ENCODE measurements around the gene FGD2. TPM values are rescaled to one million over a fixed set of nuclear protein-coding genes. Genes with fewer than 3 reads are reported as not detected.

The FGD2 gene
- total RNA-seq, 1 experiment from 2014 or later: 0.10 TPM

DNA sequence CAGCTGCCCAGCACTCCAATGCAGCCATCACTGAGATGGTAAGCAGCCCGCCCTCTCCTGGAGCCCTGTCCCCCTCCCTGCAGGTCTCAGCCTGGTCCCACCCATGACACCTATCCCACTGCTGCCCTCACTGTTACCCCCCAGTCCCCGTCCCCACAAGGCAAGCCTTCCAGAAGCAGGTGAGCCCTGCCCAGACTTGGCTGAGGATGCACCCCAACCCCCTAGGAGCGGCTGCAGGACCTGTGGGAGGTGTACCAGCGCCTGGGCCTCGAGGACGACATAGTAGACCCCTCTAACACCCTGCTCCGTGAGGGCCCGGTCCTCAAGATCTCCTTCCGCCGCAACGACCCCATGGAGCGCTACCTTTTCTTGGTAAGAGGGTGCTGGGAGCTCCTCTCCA is 9.2 kb downstream of the FGD2 start:
- ChIA-PET RAD21 (ENCODE audit: low non-redundant PET in 1 of 2, low total read pairs in 2 of 2, uncharacterized antibody in 2 of 2, unreplicated experiment in 2 of 2) (no interaction called here), POLR2A (no interaction called here), CTCF (no interaction called here)
- H3K9ac ChIP-seq (ENCODE audit: low read length): no peak overlapping the region
- no peaks in the 10 kb centered on the region for H3K9me3 ChIP-seq (ENCODE audit: control insufficient read depth in 1 of 2, insufficient read depth in 1 of 2, low read depth in 1 of 2, low read length in 2 of 2)
- ATAC-seq (no peak), DNase-seq (ENCODE audit: low read depth, low spot score) (no peak)
- H3K9me2 ChIP-seq (ENCODE audit: insufficient read depth): no peaks in the 10 kb centered on the region
- TF ChIP-seq CBX3 (IDR thresholded peaks at IDR 0.05; ENCODE audit: low read depth): no peak
- TF ChIP-seq, protein P1, sequence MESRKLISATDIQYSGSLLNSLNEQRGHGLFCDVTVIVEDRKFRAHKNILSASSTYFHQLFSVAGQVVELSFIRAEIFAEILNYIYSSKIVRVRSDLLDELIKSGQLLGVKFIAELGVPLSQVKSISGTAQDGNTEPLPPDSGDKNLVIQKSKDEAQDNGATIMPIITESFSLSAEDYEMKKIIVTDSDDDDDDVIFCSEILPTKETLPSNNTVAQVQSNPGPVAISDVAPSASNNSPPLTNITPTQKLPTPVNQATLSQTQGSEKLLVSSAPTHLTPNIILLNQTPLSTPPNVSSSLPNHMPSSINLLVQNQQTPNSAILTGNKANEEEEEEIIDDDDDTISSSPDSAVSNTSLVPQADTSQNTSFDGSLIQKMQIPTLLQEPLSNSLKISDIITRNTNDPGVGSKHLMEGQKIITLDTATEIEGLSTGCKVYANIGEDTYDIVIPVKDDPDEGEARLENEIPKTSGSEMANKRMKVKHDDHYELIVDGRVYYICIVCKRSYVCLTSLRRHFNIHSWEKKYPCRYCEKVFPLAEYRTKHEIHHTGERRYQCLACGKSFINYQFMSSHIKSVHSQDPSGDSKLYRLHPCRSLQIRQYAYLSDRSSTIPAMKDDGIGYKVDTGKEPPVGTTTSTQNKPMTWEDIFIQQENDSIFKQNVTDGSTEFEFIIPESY (IDR thresholded peaks at IDR 0.05; ENCODE audit: extremely low read depth, insufficient replicate concordance, low read length): no peak
- H2AFZ ChIP-seq (ENCODE audit: low read depth, low read length, poor library complexity, severe bottlenecking): no peak overlapping the region
- H3K4me1 ChIP-seq (ENCODE audit: control insufficient read depth in 1 of 2, insufficient read depth in 2 of 2, low read length in 2 of 2): peaks cover 11 to 20% of the 10 kb centered on the region in 2 experiments
- H3K36me3 ChIP-seq (ENCODE audit: control insufficient read depth in 1 of 2, insufficient read depth in 2 of 2, low read length in 2 of 2): no peaks in the 10 kb centered on the region
- no peaks in the 10 kb centered on the region for H4K20me1 ChIP-seq (ENCODE audit: insufficient read depth)
- BruUV-seq (replicated peaks): no TSS peak
- no peak overlapping the region for H3K4me2 ChIP-seq (ENCODE audit: low read length)
- intact Hi-C loops (cut with micrococcal nuclease): loop anchor here (5.0 kb wide), 1 partner anchor 293 kb away; no protein-coding TSS in a partner anchor
- no peaks in the 10 kb centered on the region for H3K27me3 ChIP-seq (ENCODE audit: insufficient read depth, low read length)
- H3K27ac ChIP-seq (ENCODE audit: low read depth, low read length): no peak overlapping the region
- no peak overlapping the region for H3K4me3 ChIP-seq (replicated peaks in 1 of 2; ENCODE audit: low read depth in 1 of 2, low read length in 2 of 2)
- H3K79me2 ChIP-seq (ENCODE audit: insufficient read depth, low read length): no peaks in the 10 kb centered on the region

DNA sequence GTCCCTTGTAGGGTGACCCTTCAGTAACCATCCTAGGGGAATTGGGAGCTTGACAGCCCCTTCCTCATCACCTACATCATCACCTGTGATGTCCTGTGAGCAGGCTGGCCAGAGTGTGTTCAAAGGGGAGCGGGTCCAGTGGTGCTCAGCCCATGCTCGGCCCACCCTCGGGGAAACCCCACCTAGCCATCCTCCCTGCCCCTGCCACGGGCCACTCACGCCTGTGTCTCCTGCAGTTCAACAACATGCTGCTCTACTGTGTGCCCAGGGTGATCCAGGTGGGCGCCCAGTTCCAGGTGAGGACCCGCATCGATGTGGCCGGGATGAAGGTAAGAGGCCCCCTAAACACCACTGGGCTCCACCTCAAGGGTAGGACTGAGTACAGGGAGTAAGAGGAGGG is 10.1 kb downstream of the FGD2 start:
- no peak overlapping the region for H3K27ac ChIP-seq (ENCODE audit: low read depth, low read length)
- H3K79me2 ChIP-seq (ENCODE audit: insufficient read depth, low read length): no peaks in the 10 kb centered on the region
- ATAC-seq (no peak), DNase-seq (ENCODE audit: low read depth, low spot score) (no peak)
- no peaks in the 10 kb centered on the region for H3K9me3 ChIP-seq (ENCODE audit: control insufficient read depth in 1 of 2, insufficient read depth in 1 of 2, low read depth in 1 of 2, low read length in 2 of 2)
- no peaks in the 10 kb centered on the region for H3K36me3 ChIP-seq (ENCODE audit: control insufficient read depth in 1 of 2, insufficient read depth in 2 of 2, low read length in 2 of 2)
- H3K27me3 ChIP-seq (ENCODE audit: insufficient read depth, low read length): no peaks in the 10 kb centered on the region
- no peaks in the 10 kb centered on the region for H4K20me1 ChIP-seq (ENCODE audit: insufficient read depth)
- H2AFZ ChIP-seq (ENCODE audit: low read depth, low read length, poor library complexity, severe bottlenecking): no peak overlapping the region
- no peak for TF ChIP-seq EGR1 (IDR thresholded peaks at IDR 0.05; ENCODE audit: low read depth)
- no peak for TF ChIP-seq FOSL1 (IDR thresholded peaks at IDR 0.05; ENCODE audit: low read depth)
- no peak for TF ChIP-seq YY1 (IDR thresholded peaks at IDR 0.05; ENCODE audit: extremely low read depth, insufficient replicate concordance, low read depth, low read length)
- TF ChIP-seq SRF (IDR thresholded peaks at IDR 0.05; ENCODE audit: low read depth): no peak
- TF ChIP-seq, protein P2, sequence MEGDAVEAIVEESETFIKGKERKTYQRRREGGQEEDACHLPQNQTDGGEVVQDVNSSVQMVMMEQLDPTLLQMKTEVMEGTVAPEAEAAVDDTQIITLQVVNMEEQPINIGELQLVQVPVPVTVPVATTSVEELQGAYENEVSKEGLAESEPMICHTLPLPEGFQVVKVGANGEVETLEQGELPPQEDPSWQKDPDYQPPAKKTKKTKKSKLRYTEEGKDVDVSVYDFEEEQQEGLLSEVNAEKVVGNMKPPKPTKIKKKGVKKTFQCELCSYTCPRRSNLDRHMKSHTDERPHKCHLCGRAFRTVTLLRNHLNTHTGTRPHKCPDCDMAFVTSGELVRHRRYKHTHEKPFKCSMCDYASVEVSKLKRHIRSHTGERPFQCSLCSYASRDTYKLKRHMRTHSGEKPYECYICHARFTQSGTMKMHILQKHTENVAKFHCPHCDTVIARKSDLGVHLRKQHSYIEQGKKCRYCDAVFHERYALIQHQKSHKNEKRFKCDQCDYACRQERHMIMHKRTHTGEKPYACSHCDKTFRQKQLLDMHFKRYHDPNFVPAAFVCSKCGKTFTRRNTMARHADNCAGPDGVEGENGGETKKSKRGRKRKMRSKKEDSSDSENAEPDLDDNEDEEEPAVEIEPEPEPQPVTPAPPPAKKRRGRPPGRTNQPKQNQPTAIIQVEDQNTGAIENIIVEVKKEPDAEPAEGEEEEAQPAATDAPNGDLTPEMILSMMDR (IDR thresholded peaks at IDR 0.05 in 2 of 3, conservative IDR thresholded peaks at IDR 0.05 in 1 of 3; ENCODE audit: borderline replicate concordance in 1 of 3, insufficient read depth in 1 of 3, low read depth in 2 of 3, low read length in 2 of 3): no peak
- TF ChIP-seq JUND (IDR thresholded peaks at IDR 0.05): no peak
- TF ChIP-seq, protein P3, sequence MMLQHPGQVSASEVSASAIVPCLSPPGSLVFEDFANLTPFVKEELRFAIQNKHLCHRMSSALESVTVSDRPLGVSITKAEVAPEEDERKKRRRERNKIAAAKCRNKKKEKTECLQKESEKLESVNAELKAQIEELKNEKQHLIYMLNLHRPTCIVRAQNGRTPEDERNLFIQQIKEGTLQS (IDR thresholded peaks at IDR 0.05): no peak
- no peak for TF ChIP-seq POLR2A (IDR thresholded peaks at IDR 0.05; ENCODE audit: borderline replicate concordance, extremely low read depth, insufficient read depth, insufficient read length)
- ChIA-PET CTCF (no interaction called here), POLR2A (no interaction called here), RAD21 (ENCODE audit: low non-redundant PET in 1 of 2, low total read pairs in 2 of 2, uncharacterized antibody in 2 of 2, unreplicated experiment in 2 of 2) (no interaction called here)
- no peak overlapping the region for H3K9ac ChIP-seq (ENCODE audit: low read length)
- peaks cover 11 to 20% of the 10 kb centered on the region in 2 experiments for H3K4me1 ChIP-seq (ENCODE audit: control insufficient read depth in 1 of 2, insufficient read depth in 2 of 2, low read length in 2 of 2)
- H3K4me3 ChIP-seq (replicated peaks in 1 of 2; ENCODE audit: low read depth in 1 of 2, low read length in 2 of 2): no peak overlapping the region
- no TSS peak for BruUV-seq (replicated peaks)
- intact Hi-C loops (cut with micrococcal nuclease): loop anchor here (5.0 kb wide), 1 partner anchor 292 kb away; no protein-coding TSS in a partner anchor
- H3K9me2 ChIP-seq (ENCODE audit: insufficient read depth): no peaks in the 10 kb centered on the region
- H3K4me2 ChIP-seq (ENCODE audit: low read length): no peak overlapping the region
